ENCODE data around the gene RASA2.

The RASA2 gene

DNA sequence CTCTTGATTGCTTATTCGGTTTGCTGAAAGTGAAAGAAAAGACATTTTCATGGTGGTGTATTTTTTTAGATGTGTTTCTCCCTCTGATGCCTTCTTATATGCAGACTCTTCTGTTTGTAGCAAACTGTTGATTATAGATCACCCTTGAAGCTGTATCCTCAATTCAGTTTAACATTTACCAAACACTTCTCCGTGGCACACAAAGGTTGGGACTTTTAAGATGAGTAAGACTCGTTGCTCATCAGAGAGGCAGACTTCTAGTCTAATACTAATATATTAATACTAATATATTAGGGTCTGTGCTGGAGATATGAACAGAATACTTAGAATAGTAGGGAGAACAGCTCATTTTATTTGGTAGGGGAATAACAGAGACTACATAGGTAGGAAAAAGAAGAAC lies 32.8 kb downstream of the RASA2 start:
- TF ChIP-seq, protein P1, sequence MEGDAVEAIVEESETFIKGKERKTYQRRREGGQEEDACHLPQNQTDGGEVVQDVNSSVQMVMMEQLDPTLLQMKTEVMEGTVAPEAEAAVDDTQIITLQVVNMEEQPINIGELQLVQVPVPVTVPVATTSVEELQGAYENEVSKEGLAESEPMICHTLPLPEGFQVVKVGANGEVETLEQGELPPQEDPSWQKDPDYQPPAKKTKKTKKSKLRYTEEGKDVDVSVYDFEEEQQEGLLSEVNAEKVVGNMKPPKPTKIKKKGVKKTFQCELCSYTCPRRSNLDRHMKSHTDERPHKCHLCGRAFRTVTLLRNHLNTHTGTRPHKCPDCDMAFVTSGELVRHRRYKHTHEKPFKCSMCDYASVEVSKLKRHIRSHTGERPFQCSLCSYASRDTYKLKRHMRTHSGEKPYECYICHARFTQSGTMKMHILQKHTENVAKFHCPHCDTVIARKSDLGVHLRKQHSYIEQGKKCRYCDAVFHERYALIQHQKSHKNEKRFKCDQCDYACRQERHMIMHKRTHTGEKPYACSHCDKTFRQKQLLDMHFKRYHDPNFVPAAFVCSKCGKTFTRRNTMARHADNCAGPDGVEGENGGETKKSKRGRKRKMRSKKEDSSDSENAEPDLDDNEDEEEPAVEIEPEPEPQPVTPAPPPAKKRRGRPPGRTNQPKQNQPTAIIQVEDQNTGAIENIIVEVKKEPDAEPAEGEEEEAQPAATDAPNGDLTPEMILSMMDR (IDR thresholded peaks at IDR 0.05), result no peak

- TF ChIP-seq, protein P1 (IDR thresholded peaks at IDR 0.05), result no peak
These were observed 35.0 kb downstream of the RASA2 start for GRCh38 chr3:141521781-141522180.

- TF ChIP-seq, protein P1 (IDR thresholded peaks at IDR 0.05), result no peak
These were observed 37.0 kb downstream of the RASA2 start for GRCh38 chr3:141523615-141524375.

- TF ChIP-seq, protein P1 (IDR thresholded peaks at IDR 0.05), result no peak
These were observed 38.2 kb downstream of the RASA2 start for GRCh38 chr3:141524988-141525387.

GRCh38 chr3:141525814-141526213 lies 39.0 kb downstream of the RASA2 start:
- TF ChIP-seq, protein P1 (IDR thresholded peaks at IDR 0.05), result no peak

DNA sequence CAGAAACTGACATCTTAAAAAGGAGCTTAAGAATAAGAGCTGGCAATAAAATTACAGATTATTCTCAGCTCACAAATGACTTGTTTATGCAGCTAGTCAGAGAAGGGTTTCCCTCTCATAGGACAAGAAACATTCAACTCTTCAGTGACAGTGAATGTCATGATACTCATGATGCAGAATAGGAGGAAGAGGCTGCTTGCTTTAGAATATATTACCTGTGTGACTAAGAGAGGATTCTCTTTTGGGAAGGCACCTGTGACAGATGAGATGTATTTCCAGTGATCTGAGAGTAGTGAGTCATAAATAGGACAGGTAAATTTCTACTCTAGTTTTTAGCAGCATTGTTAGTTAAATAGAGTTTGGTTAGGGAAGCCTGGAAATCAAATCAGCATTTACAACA lies 39.9 kb downstream of the RASA2 start:
- TF ChIP-seq, protein P1 (IDR thresholded peaks at IDR 0.05), result no peak

GRCh38 chr3:141528800-141529199 lies 42.0 kb downstream of the RASA2 start:
- TF ChIP-seq, protein P1 (IDR thresholded peaks at IDR 0.05), result no peak

- TF ChIP-seq, protein P1 (IDR thresholded peaks at IDR 0.05), result no peak
These were observed 42.4 kb downstream of the RASA2 start for GRCh38 chr3:141529256-141529655.
